Smooth muscle cell of the brain vasculature (primary cell): ENCODE measurements around the gene THRB.

Experiments used
- DNase-seq: peaks from one replicate; pipeline ENCODE4 v3.0.0-alpha.2; 2012; ENCODE audit warnings: low read depth, low spot score

THRB gene

GRCh38 chr3:24490151-24490550 is 4.5 kb downstream of the THRB start:
- no peak for DNase-seq

- DNase-seq = no peak
These were observed 7.1 kb downstream of the THRB start for GRCh38 chr3:24487325-24488262.

GRCh38 chr3:24485511-24485910 is 9.1 kb downstream of the THRB start:
- DNase-seq = no peak

DNA sequence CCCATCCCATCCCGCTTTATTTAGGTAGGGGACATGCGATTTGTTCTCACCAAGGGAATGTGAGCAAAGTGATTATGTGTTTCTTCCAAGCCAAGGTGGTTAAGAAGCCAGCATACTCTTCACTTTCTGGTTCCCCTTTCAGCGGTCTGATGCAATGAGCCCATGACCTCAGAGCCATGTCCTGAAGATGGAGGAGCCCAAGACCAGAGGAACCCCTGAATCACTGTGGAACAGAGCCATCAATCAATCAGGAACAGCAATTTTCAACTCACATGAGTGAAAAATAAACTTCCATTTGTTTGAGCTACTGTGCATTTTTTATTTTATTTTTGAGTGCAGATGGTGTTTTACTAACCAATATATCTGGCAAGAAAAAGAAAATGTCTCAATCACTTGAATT is 10.8 kb downstream of the THRB start:
- no peak for DNase-seq

GRCh38 chr3:24482096-24482705 is 12.4 kb downstream of the THRB start:
- DNase-seq = no peak

DNA sequence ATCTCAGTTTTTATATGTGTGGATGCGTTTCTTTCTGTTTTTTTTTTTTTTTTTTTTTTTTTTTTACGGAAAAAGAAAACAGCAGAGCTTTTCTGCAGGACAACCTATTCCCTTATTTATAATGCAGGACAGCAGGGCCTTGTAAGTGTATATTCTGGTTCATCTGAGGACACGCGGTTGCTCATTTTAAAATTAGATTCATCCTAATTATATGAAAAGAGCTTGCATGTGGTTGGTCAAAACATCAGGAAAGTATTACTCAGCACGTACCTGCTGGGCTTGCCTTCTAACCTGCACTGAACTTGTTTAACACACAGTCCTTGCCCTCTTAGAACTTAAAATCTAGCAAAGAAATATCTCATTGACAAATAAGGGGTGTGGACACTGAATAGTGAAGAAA is 13.5 kb downstream of the THRB start:
- DNase-seq = no peak

DNA sequence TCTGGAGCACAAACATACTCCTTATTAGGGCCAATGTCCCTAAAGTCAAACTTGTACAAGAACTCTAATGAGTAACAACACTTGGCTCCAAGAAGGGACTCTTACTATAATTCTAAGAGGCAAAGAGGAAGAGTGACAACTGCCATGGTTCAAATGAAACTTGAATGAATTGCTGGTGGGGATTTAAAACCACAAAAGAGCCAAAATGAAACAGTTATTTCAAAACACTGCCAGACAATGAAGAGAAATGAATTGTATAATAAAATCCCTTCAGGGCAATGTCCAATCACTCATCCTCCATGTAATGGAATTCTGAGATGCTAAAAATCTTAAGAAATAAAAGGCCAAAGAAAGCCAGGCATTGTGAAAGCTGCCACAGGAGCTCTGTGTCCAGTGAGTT is 14.2 kb downstream of the THRB start:
- DNase-seq = no peak

- no peak for DNase-seq
These were observed 14.8 kb downstream of the THRB start for GRCh38 chr3:24479816-24480215.

GRCh38 chr3:24476871-24477656 is 17.6 kb downstream of the THRB start:
- DNase-seq = no peak

DNA sequence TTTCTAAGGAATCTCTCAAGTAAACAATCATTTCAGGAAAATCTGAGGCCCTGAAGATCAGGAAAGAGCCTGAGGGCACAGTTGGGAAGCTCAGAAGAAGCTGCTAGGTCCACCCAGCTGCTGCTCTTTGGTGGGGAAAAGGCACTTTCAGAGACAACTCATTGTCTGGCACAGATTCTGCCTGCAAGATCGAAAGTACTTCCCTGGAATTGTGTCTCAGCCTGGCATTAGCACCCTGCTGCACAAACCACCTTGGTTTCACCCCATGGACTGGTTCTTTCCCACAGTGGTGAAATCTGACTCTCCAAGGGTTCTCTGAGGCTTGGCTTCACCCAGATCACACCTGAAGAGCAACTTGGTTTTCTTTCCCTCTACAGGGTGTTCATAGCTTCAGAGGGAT is 18.7 kb downstream of the THRB start:
- no peak for DNase-seq

DNA sequence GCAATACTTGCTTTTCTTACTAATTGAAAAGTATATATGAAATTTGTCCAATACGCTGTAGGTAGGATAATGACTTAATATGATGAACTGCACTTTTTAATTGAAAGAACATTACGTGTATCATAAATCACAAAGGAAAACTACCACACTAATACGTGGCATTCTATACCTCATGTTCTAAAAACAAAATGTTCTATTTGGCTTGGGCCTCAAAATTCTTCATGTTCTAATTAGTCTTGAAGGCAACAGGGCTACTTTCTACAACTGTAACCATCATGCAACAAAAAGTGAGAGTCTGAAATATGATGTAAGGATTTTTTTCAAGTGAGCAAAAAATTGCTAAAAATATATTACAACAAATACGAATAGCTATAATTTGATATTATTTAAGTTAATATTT is 19.8 kb downstream of the THRB start:
- no peak for DNase-seq

DNA sequence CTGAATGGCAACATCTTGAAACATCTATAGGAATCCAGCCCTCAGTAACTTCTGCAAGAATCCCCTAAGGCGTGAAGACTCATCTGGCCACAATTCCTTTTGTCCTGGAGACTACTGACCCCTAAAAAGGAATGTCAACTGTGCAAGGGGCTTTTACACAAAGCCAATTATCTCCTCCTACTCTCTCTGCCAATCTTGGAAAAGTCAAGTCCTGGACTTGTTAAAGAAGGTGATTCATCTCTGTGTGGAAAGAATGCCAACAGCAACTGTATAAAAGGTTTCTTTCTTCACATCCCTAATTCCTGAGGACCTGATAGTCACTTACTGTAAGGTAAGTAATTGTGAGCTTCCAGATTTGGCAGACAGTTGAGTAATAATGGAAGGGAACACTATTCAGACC is 22.3 kb downstream of the THRB start:
- no peak for DNase-seq

GRCh38 chr3:24471486-24471885 is 23.2 kb downstream of the THRB start:
- no peak for DNase-seq

GRCh38 chr3:24470277-24470676 is 24.4 kb downstream of the THRB start:
- DNase-seq = no peak

DNA sequence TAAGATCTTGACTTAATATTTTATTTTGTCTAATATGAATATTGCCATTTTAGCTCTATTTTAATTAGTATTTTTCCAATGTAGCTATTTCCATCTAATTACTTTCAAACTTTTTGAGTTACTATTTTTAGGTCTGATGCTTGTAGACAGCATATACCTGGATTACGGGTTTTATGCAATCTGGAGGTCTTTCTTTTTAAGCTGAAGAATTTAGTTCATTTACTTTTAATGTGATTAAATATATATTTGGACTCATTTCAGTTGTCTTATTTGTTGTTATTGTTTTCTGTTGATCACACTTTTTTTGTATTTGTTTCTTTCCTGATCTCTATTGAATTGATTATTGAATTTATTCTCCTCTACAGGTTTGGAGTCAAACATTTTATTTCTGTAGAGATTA is 30.3 kb downstream of the THRB start:
- no peak for DNase-seq

DNA sequence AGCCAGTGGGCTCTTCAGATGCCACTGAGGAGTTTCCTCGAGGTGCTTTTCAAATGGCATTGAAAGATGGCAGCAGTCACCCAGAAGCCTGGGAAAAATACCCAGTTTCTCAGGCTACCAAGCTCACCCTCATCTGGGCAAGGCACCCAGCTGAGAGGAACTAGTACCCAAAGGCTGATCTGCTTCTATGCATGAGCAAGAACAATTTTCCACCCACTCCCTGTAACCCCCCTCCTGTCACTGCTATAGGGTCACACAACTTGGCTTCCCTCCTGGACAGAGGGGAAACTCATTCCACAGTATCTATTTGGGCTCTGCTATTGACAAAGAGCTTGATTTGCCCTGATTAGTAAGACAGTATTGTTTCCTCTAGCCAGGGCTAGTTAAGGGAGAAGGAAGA is 31.9 kb downstream of the THRB start:
- no peak for DNase-seq

- DNase-seq = no peak
These were observed 33.7 kb downstream of the THRB start for GRCh38 chr3:24460974-24461373.

- no peak for DNase-seq
These were observed 36.9 kb downstream of the THRB start for GRCh38 chr3:24457719-24458118.

- DNase-seq = no peak
These were observed 39.8 kb downstream of the THRB start for GRCh38 chr3:24454856-24455255.

DNA sequence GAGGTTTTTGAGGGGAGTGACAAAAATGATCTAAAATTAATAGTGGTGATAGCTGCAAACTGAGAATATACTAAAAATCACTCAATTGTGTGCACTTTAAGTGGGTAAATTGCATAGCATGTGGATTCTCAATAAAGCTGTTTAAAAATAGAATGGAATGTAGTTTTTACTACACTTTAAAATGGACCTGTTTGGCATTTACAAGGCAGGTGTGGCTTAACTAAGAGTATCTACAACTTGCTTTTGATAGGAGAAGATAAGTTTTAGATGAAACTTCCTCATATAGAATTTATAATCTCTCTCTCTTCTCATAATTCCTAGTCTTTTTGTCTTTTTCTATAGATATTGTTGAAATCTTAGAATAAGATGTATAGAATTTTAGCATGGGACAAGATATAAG is 40.3 kb downstream of the THRB start:
- DNase-seq = no peak

- DNase-seq = no peak
These were observed 43.1 kb downstream of the THRB start for GRCh38 chr3:24451461-24452099.
